ENCODE results near the gene RPL27.
"Not testable (repeated sequence)": the region's sequence is repeated elsewhere in the genome, so short reads cannot be mapped to it uniquely, and the experiment has no call there.

The RPL27 gene

DNA sequence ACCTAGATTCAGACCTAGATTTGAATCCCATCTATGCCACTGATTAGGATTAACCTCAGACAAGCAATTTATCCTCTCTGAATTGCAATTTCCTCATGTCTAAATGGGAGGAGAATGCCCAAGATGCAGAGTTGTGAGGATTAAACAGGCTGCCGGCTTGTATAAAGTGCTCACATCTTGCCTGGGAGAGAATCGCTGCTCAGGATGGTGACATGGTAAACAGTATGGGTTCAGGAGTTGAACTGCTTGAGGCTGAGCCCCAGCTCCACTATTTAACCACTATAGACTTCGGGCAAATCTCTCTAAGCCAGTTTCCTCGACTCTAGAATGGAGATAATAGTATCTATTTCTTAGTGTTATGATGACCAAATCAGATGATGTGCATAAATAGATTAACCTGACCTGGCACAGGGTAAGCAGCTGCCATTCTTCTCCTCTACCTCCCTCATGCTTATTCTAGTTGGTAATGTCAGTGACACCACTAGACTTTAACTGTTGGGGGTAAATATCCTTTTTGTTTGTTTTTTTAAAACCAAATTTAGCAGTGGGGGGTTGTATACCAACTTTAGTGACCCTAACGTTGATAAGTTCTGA, 732 bp upstream of the RPL27 start:
- no peak for DNase-seq

DNA sequence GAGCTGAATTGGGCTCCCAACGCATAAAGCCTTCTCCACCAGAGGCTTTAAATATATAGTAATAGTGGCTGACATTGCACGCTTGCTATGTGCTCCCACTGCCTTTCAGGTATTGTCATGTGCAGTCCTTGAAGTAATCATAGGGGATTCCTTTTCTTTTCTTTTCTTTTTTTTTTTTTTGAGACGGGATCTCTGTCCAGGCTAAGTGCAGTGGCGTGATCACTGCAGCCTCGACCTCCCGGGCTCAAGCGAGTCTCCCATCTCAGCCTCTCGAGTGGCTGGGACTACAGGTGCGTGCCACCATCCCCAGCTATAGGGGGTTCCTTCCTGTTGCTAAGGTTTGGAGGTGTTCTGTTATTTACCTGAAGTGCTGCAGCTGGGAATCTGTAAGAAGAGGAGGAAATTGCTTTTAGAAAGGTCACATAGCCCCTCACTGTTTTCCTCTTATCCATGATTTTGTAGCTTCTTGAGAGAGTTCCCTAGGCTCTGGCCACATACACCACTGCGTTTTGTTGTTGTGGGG, 845 bp downstream of the RPL27 start:
- no peak for DNase-seq

DNA sequence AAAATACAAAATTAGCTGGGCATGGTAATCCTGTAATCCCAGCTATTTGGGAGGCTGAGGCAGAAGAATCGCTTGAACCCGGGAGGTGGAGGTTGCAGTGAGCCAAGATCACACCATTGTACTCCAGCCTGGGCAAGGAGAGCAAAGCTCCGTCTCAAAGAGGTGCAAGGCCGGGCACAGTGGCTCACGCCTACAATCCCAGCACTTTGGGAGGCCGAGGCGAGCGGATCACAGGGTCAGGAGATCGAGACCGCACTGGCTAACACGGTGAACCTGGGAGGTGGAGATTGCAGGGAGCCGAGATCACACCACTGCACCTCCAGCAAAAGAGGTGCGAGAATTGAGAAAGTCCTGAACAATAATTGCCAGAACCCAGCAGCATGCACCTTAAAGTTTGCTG, 2.7 kb downstream of the RPL27 start:
- DNase-seq: not testable (repeated sequence)

DNA sequence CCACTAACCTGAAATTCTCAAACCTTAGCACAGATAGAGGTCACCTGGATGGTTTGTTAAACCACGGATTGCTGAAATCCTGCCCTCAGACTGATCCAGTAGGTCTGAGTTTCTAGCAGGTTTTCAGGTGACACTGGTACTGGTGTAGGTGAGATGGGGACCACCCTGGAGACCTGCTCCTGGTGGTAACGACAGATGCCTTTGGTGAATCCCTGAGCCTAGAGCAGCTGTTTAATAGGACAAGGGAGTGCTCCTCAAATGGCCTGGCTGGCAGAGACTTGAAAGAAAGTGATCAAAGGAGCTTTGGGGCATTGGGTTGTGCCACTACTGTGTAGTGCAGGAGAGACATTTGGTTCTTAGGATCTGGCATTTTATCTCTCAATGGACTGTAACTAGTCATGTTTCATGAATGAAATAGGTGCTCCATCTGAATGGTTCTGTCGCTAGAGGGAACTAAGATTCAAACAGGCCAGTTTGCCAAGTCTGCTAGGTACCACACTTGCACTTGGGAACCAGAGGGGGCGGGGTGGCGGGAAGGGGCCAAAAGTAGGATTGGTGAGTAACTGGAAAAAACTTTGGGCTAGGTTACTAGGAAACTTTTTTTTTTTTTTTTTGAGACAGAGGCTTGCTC, 5.4 kb downstream of the RPL27 start:
- DNase-seq: no peak

DNA sequence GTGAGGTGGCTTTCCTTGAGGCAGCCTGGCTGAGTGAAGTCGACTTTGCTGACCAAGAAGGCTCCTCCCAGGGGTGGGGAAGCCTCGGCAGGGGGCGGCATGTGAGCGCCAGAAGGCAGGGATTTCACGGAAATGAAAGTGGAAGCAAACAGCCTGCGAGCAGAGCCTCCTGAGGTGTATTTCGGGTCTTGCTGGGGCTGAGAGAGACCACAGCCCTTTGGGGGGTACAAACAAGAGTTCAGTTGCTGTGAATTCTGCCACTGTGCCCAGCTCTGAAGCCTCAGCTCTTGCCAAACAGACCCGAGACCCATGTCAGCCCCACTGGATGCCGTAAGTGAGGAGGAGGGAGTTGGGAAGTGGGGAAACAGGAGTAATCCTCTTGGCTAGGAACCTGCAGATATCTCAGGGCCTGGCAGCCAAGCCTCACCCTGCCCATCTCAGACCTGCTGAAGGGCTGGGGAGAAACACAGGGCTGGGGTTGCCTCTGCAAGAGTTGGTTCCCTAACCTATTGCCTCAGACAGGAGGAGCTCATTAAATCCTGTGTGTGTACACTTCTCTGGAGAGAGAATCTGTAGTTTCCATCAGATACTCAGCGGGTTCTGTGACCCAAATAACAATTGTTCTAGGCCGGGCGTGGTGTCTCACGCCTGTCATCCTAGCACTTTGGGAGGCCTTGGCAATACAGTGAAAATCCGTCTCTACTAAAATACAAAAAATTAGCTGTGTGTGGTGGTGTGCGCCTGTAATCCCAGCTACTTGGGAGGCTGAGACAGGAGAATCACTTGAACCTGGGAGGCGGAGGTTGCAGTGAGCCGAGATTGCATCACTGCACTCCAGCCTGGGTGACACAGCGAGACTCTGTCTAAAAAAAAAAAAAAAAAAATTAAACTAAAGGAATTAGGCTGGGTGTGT, 8.7 kb downstream of the RPL27 start, which contains the start of gene IFI35:
IFI35 (plus strand) TSS at position 146 of the 913 bp plus-strand sequence; CDS start at position 310, 164 bp downstream.
- DNase-seq: peak; percentile 49

DNA sequence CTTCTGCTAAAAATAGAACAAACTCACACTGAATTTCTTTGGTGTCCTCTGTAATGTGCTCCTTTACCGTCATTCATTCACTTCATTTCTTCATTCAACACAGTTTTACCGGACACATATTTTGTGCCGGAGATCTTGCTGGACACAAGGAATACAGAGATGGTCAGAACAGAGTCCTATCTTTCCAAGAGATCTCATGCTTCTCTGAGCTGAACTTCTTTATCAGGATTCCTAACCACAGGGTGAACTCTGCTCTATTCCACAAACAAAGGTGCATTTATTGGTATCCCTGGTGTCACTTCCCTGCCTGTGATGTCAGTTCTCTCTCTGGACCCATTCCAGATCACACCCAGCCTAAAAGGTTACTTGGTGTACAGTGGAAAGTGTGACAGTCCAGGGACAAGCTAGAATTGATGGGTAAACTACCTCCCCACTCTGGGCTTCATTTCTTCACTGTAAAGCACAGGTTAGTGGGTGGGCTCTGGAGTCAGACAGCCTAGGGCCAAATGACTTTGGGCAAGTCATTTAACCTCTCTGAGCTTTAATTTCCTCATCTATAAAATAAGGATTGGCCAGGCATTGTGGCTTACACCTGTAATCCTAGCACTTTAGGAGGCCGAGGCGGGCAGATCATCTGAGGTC, 12.6 kb downstream of the RPL27 start:
- no peak for DNase-seq

DNA sequence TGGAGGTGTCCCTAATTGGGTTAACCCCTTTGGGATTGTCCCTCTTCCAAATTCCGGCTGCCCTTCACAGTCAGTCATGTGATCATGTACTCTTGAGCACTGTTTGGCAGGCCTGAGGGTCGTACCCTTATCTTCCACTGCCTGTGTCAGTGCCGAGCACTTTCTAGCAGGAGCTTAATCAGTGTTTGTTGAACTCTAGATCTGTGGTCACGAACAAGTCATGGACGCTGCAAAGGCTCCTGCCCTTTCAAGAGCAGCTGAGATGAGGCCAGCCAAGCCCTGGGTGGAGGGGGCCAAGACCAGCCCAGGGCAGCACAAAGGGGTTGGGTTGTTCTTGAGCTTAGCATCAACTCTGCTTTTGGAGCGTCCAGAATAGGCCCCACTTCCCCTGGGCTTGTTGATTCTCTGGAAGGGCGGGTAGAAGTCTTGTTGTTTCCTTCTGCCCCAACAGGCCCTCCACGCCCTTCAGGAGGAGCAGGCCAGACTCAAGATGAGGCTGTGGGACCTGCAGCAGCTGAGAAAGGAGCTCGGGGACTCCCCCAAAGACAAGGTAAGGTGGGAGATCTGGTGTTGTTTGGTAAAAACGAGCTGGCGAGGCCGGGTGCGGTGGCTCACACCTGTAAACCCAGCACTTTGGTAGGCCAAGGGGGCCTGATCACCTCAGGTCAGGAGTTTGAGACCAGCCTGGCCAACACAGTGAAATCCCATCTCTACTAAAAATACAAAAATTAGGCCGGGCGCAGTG, 13.7 kb downstream of the RPL27 start:
- DNase-seq: no peak

DNA sequence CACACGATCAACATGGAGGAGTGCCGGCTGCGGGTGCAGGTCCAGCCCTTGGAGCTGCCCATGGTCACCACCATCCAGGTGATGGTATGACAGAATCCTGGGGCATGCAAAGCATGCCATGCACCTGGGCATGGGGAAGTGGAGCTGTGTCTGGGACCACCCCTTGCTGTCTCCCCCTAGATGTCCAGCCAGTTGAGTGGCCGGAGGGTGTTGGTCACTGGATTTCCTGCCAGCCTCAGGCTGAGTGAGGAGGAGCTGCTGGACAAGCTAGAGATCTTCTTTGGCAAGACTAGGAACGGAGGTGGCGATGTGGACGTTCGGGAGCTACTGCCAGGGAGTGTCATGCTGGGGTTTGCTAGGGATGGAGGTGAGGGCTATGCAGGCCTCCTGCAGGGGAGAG, 15.1 kb downstream of the RPL27 start:
- DNase-seq: no peak

DNA sequence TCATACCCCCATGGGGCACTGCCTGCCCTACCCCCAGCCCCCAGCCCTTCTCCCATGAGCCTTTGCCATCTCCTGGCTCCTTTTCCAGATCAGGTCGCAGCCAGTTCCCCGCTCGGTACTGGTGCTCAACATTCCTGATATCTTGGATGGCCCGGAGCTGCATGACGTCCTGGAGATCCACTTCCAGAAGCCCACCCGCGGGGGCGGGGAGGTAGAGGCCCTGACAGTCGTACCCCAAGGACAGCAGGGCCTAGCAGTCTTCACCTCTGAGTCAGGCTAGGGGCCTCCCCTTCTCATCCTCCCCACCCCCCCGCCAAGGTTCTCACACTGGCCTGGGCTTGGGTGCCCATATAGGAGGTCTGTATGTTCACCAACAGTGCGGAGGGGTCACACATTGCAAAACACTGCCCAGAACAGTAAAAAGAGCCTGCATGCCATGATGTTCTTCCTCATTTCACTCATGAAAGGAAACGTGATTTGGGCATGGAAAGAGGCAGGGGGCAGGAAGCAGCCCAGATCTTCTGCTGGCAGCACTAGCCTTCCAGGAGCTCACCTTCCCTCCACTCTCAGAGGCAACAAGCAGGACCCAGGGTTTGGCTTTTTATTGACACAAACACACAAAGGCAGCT, 15.9 kb downstream of the RPL27 start:
- no peak for DNase-seq

DNA sequence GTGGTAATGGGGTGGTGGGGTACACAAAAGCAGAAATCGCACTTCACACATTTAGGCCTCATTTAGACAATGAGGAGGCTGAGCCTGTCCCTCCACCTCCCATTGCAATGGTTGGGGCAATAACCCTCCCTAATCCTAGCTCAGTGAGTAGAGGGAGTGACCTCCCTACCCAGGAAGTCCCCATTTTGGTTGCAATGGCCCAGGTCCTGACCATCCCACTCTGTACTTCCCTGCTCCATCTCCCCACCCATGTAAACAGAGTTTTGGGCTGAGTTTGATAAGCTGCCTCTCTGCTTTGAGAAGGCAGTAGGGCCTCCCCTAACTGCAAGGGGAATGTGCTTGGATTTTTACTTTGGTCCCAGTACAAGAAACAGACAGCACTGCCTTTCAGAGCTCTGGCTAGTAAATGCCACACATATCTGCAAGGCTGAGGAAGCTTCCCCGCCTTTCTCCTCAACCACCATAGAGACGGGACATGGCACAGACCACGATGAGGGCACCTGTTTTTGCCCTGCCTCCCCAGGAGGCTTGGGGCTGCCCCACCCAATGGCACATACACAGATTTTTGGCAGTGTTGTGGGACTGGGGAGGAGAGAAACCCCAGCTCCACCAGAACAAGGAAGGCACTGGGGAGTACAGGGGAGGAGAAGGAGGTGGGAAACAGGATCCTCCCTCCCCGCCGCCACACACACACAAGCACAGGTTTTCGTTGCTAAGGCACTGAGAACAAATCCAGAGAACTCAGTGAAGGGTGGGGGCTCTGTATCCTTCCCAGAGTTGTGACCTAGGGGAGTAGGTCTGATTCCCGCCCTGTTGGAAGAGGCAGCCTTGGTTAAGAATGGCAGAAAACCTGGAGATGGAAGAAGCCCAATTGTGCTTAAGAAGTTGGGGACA, 16.7 kb downstream of the RPL27 start:
- no peak for DNase-seq

DNA sequence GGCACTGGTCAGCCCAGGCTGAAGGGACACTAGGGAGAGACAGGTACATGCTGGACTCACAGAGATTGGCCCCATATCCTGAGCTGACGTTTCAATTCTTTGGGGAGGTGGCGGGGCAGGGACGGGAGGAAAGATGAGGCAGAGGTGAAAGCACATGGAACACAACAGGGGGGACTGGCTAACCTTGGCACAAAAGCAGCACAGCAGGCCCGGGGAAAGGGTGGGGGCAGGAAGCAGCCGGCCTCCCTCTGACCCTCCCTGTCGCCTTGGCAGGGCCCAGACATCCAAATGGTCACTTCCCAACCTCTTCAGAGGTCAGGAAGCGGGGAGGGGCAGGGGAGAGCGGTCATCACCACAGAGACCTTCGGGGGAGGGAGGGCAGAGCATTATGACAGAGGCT, 17.4 kb downstream of the RPL27 start:
- DNase-seq: no peak

DNA sequence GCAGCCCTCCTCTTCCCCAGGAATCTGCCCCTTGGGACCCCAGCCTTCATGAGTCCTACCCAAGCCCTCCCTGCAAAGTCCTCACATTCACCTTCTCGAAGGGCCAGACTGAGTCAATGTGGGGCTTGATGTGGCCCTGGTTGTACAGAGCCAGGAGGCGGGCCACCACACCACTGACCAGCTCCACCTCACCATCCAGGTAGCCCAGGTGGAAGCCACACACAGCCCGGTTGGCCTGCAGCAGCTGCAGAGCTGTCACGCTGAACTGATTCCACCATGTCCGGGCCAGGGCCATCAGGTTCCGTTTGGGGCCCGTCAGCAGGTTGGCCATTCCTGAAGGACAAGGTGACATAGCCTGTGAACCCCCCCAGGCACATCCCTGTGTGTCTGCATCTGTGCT, 18.0 kb downstream of the RPL27 start:
- DNase-seq: no peak

DNA sequence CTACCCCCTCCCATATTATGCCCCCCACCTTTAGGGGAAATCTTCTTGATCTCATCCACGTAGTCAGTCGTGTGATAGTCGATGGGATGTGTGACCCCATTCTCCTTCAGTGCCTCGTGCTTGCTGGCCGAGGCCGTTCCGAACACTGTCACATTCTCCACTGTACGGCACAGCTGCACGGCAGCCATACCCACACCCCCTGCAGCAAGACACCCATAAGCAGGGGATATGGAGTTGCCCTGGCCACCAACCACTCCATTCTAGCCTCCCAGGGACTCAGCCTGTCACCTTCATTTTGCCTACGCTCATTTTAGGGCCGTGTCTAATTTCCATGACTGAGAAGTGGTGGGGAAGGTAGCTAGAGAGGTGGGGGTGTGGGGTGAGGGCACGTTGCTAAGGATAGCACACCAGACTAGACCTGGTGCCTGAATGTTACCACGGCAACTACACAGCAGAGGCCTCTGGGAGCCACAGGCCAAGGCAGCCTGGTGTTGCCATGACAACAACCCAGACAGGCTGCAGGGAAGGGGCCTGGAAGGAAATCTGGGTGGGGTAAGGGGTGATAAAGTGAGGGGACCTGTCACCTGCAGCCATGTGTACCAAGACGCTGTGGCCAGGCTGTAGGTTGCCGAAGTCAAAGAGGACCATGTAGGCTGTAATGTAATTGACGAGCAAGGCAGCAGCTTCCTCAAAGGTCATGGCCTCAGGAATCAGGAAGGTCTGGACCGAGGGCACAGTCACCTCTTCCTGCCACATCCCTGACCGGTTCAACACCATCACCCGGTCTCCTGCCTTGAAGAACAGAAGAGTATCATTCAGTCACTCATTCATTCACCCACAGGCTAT, 20.0 kb downstream of the RPL27 start:
- DNase-seq: no peak

DNA sequence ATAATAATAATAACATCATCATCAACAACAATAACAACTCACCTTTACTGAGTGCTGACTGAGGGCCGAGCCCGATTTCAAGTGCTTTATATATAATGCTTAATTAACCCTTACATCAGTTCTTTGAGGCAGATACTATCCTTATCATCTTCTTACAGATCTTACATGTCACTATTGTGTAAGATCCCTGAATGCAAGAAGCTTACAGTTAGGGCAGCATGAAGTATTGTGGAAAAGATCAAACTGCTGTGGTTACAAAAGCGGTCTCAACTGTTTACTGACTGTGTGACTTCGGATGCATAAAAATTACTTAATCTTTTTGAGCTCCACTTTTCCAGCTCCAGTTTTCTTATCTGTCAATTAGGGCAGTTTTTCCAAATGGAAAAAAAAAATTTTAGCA, 20.7 kb downstream of the RPL27 start:
- DNase-seq: peak; percentile 92

DNA sequence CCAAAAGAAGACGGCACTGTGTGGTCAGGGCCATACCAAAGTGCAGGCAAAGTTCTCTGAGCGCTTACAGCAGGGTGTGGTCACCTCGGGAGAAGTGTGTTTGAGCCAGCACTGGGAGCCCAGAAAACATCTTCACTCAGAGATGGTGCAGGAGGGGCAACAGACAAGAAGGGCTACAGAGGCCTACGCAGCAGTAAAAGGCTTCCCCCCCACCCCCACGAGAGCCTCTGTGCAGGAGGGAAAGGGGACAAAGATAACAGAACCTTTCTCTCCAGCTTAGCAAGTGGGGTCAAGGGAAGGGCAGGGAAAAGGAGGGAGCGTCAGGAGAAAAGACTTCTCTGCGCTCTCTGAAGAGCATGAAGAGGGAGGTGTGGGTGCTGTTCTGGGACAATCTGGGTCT, 21.2 kb downstream of the RPL27 start:
- DNase-seq: no peak

DNA sequence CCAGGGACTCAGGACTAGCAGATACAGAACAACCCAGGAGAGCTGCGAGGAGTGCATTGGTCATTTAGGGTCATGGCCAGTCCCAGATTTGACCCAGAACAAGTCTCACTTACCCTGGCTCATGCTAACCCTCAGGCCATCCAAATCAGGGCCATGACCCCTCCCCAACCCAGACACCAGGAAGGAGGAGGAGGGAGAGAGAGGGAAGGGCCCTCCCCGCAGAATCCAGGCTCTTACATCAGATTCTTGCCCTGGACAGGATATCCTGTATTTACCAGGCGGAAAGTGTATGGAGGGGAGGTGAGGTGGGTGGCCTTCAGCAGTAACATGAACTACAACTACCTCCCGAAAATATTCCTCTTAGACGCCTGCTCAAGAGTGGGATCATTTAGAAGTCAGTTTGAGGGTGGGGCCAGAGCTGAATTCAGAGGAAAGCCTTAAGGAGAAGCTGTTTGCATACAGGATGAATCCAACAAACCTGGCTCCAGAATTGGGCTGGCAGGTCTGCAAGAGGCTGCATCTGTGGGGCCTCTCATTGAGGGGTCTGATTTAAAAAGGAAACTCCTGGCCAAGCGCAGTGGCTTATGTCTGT, 21.9 kb downstream of the RPL27 start:
- no peak for DNase-seq

DNA sequence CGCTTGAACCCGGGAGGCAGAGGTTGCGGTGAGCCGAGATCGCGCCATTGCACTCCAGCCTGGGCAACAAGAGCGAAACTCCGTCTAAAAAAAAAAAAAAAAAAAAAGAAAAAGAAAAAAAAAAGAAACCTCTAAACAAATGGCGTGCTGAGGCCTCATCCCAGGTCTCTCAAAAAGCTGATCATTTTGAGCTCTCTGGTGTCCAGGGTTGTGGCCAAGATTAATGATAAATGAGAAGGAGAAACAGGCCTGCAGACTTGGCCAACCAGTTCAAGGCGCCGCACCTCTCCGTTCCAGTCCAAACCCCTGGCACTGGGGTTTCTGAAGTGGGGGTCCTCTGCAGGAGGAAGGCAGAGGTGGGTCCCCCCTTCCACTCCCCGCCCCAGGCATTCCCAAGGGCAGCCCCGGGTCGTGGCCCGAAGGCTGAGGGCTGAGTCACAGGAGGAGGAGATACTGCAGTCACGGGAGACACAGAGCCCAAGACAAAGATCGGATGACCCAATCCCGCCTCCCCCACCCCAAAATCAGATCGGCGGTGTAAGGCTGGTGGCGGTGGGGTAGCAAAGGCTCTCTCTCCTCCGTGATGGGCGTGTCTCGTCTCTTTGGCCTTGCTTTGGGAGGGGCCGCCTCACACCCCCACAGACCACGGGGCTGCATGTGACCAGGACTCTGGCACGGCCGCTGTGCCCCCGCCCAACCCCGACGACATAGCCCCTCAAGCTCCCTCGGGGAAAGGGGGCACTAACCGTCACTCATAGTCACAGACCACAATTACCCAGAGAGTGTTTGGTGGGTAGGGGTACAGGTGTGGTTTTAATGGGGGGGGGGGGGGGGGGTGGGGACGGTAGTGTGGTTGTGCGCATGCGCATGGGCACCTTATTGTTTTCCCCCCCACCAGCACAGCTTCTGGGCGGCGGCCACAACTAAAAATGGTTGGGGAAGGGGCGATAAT, 22.8 kb downstream of the RPL27 start:
- no peak for DNase-seq
